Ishikawa (cell line): ENCODE data around the gene B3GALNT1.

Experiments
- CEBPB ChIP-seq: IDR thresholded peaks from 2 replicates; pipeline ENCODE4 v1.6.1; 2012
- CREB1 ChIP-seq: IDR thresholded peaks from 2 replicates; pipeline ENCODE4 v1.6.1; 2012; ENCODE audit warnings: low read depth
- EGR1 ChIP-seq: IDR thresholded peaks from 2 replicates; pipeline ENCODE4 v1.6.1; 2012
- EP300 ChIP-seq: IDR thresholded peaks from 2 replicates; pipeline ENCODE4 v1.6.1; 2012; ENCODE audit warnings: borderline replicate concordance
- FOXM1 ChIP-seq: IDR thresholded peaks from 2 replicates; pipeline ENCODE4 v1.6.1; 2012; ENCODE audit warnings: low read depth, borderline replicate concordance
- MAX ChIP-seq: IDR thresholded peaks from 2 replicates; pipeline ENCODE4 v1.6.1; 2012
- NFIC ChIP-seq: IDR thresholded peaks from 2 replicates; pipeline ENCODE4 v1.6.1; 2012
- REST ChIP-seq: IDR thresholded peaks from 2 replicates; pipeline ENCODE4 v1.6.1; 2012; ENCODE audit warnings: low read depth, mild to moderate bottlenecking
- TAF1 ChIP-seq: IDR thresholded peaks from 2 replicates; pipeline ENCODE4 v1.6.1; 2012; ENCODE audit warnings: low read depth, mild to moderate bottlenecking
- TCF12 ChIP-seq: IDR thresholded peaks from 2 replicates; pipeline ENCODE4 v1.6.1; 2012; ENCODE audit warnings: low read depth
- TEAD4 ChIP-seq: IDR thresholded peaks from 2 replicates; pipeline ENCODE4 v1.6.1; 2012
- USF1 ChIP-seq: IDR thresholded peaks from 2 replicates; pipeline ENCODE4 v1.6.1; 2012
- YY1 ChIP-seq: IDR thresholded peaks from 2 replicates; pipeline ENCODE4 v1.6.1; 2012; ENCODE audit warnings: low read depth
- ZBTB7A ChIP-seq: IDR thresholded peaks from 2 replicates; pipeline ENCODE4 v1.6.1; 2012; ENCODE audit warnings: low read depth

B3GALNT1 gene

GRCh38 chr3:161104561-161105551 lies at the start of gene B3GALNT1:
Gene B3GALNT1 (minus strand): TSS chr3:161105349. CDS start chr3:161086754, 18,595 bp downstream.
- TF ChIP-seq REST: no peak
- no peak for TF ChIP-seq EP300
- TF ChIP-seq FOXM1: no peak
- no peak for TF ChIP-seq ZBTB7A
- TF ChIP-seq MAX: peak; percentile 14; the same call in 1 of the 2 replicates
- TF ChIP-seq CREB1: no peak
- no peak for TF ChIP-seq TEAD4

- TF ChIP-seq EP300 (no peak), ZBTB7A (no peak), EGR1 (no peak), YY1 (no peak), FOXM1 (no peak), REST (no peak), MAX (no peak), TEAD4 (no peak), USF1 (no peak), TAF1 (no peak)
Measured at GRCh38 chr3:161153480-161153879, 48.3 kb upstream of the B3GALNT1 start.

- TF ChIP-seq EP300 (no peak), CREB1 (no peak), TEAD4 (no peak), ZBTB7A (no peak), TAF1 (no peak), CEBPB (no peak), TCF12 (no peak), YY1 (no peak), MAX (no peak), NFIC (no peak)
Measured at GRCh38 chr3:161150001-161150525, 44.9 kb upstream of the B3GALNT1 start.

GRCh38 chr3:161149529-161149928 lies 44.4 kb upstream of the B3GALNT1 start:
- TF ChIP-seq YY1: no peak
- TF ChIP-seq CREB1: no peak
- no peak for TF ChIP-seq EP300
- no peak for TF ChIP-seq NFIC
- TF ChIP-seq TEAD4: no peak
- TF ChIP-seq ZBTB7A: no peak
- TF ChIP-seq USF1: no peak
- no peak for TF ChIP-seq REST
- no peak for TF ChIP-seq TCF12
- TF ChIP-seq CEBPB: no peak
- no peak for TF ChIP-seq MAX
- no peak for TF ChIP-seq EGR1
